Fibroblast of lung (primary cell): Measurements from ENCODE around the gene RAB35.

ENCODE experiments used
- EZH2 ChIP-seq: IDR thresholded peaks from 2 replicates; pipeline ENCODE4 v1.5.1; 2012; ENCODE audit warnings: low read length, control low read depth, mild to moderate bottlenecking; ENCODE audit errors: missing control alignments
- TF ChIP-seq, protein P1 (sequence below), 2 donors: IDR thresholded peaks in 1 of 2; conservative IDR thresholded peaks in 1 of 2; 1 replicate in 1 of 2; 2 replicates in 1 of 2; pipeline ENCODE4 v1.5.1; 2011 to 2012; ENCODE audit warnings: low read length in 2 of 2, control low read depth in 1 of 2, inconsistent platforms in 1 of 2, low read depth in 1 of 2, mild to moderate bottlenecking in 1 of 2

DNA sequence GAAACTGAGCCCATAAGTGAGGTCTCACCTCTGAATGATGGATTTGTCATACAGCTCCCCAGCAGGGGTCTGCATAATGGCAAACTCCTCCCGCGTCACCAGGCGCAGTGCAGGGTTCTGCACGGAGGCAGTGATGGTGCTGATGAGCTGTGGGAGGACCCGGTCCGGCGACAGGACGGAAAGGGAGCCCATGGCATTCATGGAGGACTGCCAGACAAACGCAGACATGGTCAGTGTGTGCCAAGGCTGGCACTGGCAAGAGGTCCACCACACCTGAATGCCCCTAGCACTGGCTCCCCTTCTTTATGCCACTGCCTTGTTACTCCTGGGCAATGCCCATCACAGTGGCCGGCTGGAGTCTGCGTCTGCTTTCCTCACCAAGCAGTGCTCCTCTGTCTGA, 45.3 kb upstream of the RAB35 start:
- TF ChIP-seq, protein P1, sequence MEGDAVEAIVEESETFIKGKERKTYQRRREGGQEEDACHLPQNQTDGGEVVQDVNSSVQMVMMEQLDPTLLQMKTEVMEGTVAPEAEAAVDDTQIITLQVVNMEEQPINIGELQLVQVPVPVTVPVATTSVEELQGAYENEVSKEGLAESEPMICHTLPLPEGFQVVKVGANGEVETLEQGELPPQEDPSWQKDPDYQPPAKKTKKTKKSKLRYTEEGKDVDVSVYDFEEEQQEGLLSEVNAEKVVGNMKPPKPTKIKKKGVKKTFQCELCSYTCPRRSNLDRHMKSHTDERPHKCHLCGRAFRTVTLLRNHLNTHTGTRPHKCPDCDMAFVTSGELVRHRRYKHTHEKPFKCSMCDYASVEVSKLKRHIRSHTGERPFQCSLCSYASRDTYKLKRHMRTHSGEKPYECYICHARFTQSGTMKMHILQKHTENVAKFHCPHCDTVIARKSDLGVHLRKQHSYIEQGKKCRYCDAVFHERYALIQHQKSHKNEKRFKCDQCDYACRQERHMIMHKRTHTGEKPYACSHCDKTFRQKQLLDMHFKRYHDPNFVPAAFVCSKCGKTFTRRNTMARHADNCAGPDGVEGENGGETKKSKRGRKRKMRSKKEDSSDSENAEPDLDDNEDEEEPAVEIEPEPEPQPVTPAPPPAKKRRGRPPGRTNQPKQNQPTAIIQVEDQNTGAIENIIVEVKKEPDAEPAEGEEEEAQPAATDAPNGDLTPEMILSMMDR (conservative IDR thresholded peaks at IDR 0.05 in 1 of 2, IDR thresholded peaks at IDR 0.05 in 1 of 2; ENCODE audit: low read depth in 1 of 2, low read length in 2 of 2) = no peak
- no peak for TF ChIP-seq EZH2
